Astrocyte (in vitro differentiated cells and primary cell): Measurements from ENCODE around the gene CWC27.

Source experiments
- EZH2 ChIP-seq: IDR thresholded peaks from 2 replicates; pipeline ENCODE4 v1.6.1; 2012; ENCODE audit warnings: mild to moderate bottlenecking, low read length, inconsistent platforms; ENCODE audit not compliant: insufficient read depth
- TF ChIP-seq, protein P1 (sequence below): IDR thresholded peaks from 2 replicates; pipeline ENCODE4 v1.5.1; 2011; ENCODE audit warnings: low read depth, mild to moderate bottlenecking, inconsistent platforms, low read length, moderate library complexity; ENCODE audit not compliant: insufficient read depth

DNA sequence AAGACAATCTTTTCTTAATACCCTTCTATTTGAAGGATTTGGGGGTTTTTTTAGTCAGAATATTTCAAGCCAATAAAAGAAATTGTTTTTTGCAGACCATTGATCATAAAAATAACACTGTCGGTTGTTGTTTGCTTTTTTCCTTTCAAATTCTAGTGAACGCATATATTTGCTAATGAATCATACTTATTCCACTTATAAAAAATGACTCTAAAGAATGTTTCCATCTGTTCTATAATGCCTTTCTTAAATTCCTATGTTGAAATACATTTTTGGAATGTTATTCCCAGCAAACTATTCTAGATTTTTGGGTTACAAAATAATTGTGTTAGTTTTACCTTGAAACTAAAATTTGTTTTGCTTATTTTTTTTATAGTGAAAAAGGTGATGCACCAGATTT is 32.2 kb downstream of the CWC27 start:
- TF ChIP-seq, protein P1, sequence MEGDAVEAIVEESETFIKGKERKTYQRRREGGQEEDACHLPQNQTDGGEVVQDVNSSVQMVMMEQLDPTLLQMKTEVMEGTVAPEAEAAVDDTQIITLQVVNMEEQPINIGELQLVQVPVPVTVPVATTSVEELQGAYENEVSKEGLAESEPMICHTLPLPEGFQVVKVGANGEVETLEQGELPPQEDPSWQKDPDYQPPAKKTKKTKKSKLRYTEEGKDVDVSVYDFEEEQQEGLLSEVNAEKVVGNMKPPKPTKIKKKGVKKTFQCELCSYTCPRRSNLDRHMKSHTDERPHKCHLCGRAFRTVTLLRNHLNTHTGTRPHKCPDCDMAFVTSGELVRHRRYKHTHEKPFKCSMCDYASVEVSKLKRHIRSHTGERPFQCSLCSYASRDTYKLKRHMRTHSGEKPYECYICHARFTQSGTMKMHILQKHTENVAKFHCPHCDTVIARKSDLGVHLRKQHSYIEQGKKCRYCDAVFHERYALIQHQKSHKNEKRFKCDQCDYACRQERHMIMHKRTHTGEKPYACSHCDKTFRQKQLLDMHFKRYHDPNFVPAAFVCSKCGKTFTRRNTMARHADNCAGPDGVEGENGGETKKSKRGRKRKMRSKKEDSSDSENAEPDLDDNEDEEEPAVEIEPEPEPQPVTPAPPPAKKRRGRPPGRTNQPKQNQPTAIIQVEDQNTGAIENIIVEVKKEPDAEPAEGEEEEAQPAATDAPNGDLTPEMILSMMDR = no peak
- TF ChIP-seq EZH2 = no peak
